NB4 (cell line): ENCODE results near the gene MSANTD1.
A peak's percentile ranks its signal among the peaks of the same experiment; 100 is the strongest.

ENCODE experiments used
- DNase-seq: peaks from one replicate; pipeline ENCODE4 v3.0.0; 2010; ENCODE audit warnings: low read depth
- H3K4me3 ChIP-seq: one replicate; pipeline ENCODE4 v1.5.1; 2011; ENCODE audit warnings: mild to moderate bottlenecking, low read depth, low read length, moderate library complexity
- MAX ChIP-seq: IDR thresholded peaks from 2 replicates; pipeline ENCODE4 v1.6.1; 2011; ENCODE audit warnings: low read depth, low read length
- MYC ChIP-seq: IDR thresholded peaks from 2 replicates; pipeline ENCODE4 v1.6.1; 2011; ENCODE audit warnings: low read depth, low read length
- POLR2A ChIP-seq: IDR thresholded peaks from 2 replicates; pipeline ENCODE4 v1.6.1; 2011; ENCODE audit warnings: mild to moderate bottlenecking; ENCODE audit not compliant: insufficient read length; ENCODE audit errors: extremely low read depth
- TF ChIP-seq, protein P1 (sequence below): IDR thresholded peaks from one replicate; pipeline ENCODE4 v1.5.1; 2012; ENCODE audit warnings: low read depth, low read length

The MSANTD1 gene

DNA sequence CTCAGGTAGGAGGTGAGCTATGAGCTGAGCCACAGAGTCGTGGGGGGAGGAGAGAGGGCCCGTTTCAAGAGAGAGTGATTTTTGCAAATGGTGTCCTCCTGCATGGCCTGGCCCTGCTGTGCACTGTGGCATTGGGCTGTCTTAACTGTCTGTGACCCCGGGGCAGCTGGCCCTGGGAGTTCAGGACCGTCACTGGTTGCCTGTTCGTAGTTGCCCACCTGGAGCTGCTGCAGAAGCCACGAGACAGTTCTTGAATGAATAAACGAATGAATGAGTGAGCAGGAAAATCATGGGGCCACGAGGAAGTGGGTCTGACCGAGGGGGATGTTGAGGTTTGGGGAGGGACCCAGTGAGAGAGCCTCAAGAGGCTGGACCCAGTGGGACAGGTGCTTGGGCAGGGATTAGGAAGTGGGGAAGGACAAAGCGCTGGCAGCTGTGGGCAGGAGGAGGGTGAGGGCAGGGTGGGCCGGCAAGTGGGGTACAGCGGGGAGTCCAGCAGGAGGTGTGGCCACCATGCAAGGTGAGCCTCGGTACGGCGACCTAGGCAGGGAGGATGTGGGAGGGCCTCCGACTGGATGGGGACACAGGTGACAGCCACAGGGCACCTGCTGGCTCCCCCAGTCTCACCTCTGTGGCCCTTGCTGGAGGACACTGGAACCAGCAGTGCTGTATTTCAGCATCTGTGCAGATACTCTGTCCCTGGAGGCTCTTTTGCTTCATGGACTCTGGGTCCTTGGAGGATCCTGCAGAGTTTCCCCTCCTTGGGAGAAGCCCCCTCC lies 54.0 kb downstream of the MSANTD1 start:
- TF ChIP-seq MYC = peak; percentile 33; the same call in 1 of the 2 replicates
- TF ChIP-seq MAX = peak; percentile 57
- TF ChIP-seq, protein P1, sequence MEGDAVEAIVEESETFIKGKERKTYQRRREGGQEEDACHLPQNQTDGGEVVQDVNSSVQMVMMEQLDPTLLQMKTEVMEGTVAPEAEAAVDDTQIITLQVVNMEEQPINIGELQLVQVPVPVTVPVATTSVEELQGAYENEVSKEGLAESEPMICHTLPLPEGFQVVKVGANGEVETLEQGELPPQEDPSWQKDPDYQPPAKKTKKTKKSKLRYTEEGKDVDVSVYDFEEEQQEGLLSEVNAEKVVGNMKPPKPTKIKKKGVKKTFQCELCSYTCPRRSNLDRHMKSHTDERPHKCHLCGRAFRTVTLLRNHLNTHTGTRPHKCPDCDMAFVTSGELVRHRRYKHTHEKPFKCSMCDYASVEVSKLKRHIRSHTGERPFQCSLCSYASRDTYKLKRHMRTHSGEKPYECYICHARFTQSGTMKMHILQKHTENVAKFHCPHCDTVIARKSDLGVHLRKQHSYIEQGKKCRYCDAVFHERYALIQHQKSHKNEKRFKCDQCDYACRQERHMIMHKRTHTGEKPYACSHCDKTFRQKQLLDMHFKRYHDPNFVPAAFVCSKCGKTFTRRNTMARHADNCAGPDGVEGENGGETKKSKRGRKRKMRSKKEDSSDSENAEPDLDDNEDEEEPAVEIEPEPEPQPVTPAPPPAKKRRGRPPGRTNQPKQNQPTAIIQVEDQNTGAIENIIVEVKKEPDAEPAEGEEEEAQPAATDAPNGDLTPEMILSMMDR = no peak
- TF ChIP-seq POLR2A = no peak
- H3K4me3 ChIP-seq = no peak overlapping the region
- DNase-seq = peak; percentile 72

DNA sequence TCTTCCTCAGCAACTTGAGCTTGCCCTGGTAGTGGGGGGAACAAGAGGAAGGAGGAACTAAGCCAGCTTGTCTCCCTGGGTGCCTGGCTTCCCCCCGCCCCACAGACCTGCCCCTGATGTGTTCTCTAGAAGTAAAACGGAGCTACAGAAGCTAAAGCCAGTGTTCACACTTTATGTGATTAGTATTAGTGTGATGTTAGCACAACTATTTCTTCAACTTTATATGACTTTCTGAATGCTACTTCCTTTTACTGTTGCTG lies 54.5 kb downstream of the MSANTD1 start:
- no peak for TF ChIP-seq MAX
- TF ChIP-seq MYC = no peak
- TF ChIP-seq, protein P1 = no peak
- TF ChIP-seq POLR2A = no peak
- no peak overlapping the region for H3K4me3 ChIP-seq
- peak; percentile 54 for DNase-seq

GRCh38 chr4:3303923-3304710 lies 55.2 kb downstream of the MSANTD1 start:
- no peak for DNase-seq
- TF ChIP-seq POLR2A = no peak
- H3K4me3 ChIP-seq = no peak overlapping the region

- H3K4me3 ChIP-seq = no peak overlapping the region
- TF ChIP-seq MAX = no peak
- TF ChIP-seq MYC = no peak
- TF ChIP-seq, protein P1 = no peak
- TF ChIP-seq POLR2A = no peak
- no peak for DNase-seq
Measured at GRCh38 chr4:3304831-3305609, 56.1 kb downstream of the MSANTD1 start.

DNA sequence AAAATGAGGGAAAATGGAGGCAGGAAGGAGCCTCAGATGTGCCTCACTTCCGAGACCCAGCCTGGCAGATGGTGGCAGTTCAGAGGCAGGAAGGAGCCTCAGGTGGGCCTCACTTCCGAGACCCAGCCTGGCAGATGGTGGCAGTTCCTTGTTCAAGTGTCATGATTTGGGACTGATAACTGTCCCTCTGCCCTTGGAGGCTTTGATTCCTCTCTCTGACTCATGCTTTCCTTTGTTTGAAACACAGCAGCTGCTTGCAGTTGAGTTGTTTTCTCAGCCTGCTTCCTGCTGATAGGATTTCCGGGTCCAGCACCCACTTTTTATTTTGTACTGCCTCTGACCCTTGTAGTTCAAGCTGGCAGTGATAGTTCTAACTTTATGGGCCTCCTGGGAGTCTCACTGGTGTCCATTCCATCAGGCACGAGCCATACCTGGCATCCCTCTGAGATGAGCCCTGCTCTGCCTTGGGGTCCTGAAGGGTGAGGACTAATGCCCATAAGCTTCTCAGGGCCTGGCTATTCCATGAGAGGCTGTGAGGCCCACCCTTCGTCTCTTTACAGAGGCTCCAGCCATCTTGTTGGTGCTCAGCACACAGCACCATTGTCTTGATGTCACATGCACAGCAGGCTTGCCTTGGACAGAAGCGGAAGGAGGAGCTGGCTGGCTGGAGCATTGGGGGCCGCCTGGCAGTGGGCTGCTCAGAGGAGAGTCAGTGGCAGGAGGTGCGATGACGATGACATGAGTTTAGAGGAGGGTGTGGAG lies 56.8 kb downstream of the MSANTD1 start:
- TF ChIP-seq, protein P1 = no peak
- no peak for TF ChIP-seq POLR2A
- no peak for TF ChIP-seq MAX
- no peak; the same call in 1 of the 2 replicates for TF ChIP-seq MYC
- peak; percentile 80 for DNase-seq
- H3K4me3 ChIP-seq = no peak overlapping the region
